ENCODE measurements around the gene PSME4.

Gene PSME4

DNA sequence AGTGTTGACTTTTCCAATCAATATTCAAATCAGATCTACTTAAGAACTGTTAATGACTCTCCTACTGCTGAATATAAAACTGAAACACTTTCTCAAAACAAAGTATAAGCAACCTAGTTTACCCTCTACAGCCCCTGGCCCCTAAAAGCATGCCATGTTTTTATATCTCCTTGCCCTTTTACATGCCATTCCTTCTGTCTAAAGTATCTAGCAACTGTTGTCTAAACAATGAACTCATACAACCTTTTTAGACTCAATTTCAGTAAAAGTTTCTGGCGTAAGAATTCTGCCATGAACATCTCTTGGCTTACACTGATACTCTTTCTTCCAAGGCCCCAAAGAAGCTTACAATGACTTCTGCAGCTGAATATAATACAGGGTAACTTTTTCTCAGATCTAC is 63.2 kb downstream of the PSME4 start:
- H3K4me3 ChIP-seq (ENCODE audit: low read depth, low read length), result no peak overlapping the region
- TF ChIP-seq CTCF (IDR thresholded peaks at IDR 0.05; ENCODE audit: low read depth, low read length), result no peak
- H3K27me3 ChIP-seq (ENCODE audit: insufficient read depth, low read depth, severe bottlenecking), result no peaks in the 10 kb centered on the region
- no peak overlapping the region for H3K27ac ChIP-seq
- DNase-seq, result no peak
- peaks cover 64% of the 10 kb centered on the region for H3K36me3 ChIP-seq
- no peaks in the 10 kb centered on the region for H3K9me3 ChIP-seq (ENCODE audit: severe bottlenecking)

GRCh38 chr2:53905396-53905795 is 65.4 kb downstream of the PSME4 start:
- DNase-seq, result no peak
- H3K9me3 ChIP-seq (ENCODE audit: severe bottlenecking), result no peaks in the 10 kb centered on the region
- H3K27ac ChIP-seq, result no peak overlapping the region
- H3K4me3 ChIP-seq (ENCODE audit: low read depth, low read length), result no peak overlapping the region
- peaks cover 85% of the 10 kb centered on the region for H3K36me3 ChIP-seq
- no peak for TF ChIP-seq CTCF (IDR thresholded peaks at IDR 0.05; ENCODE audit: low read depth, low read length)
- no peaks in the 10 kb centered on the region for H3K27me3 ChIP-seq (ENCODE audit: insufficient read depth, low read depth, severe bottlenecking)

- no peak for DNase-seq
- no peaks in the 10 kb centered on the region for H3K9me3 ChIP-seq (ENCODE audit: severe bottlenecking)
- H3K27me3 ChIP-seq (ENCODE audit: insufficient read depth, low read depth, severe bottlenecking), result no peaks in the 10 kb centered on the region
- TF ChIP-seq CTCF (IDR thresholded peaks at IDR 0.05; ENCODE audit: low read depth, low read length), result no peak
- peaks cover 93% of the 10 kb centered on the region for H3K36me3 ChIP-seq
- no peak overlapping the region for H3K4me3 ChIP-seq (ENCODE audit: low read depth, low read length)
- H3K27ac ChIP-seq, result no peak overlapping the region
Observed at GRCh38 chr2:53903011-53903410, 67.8 kb downstream of the PSME4 start.

DNA sequence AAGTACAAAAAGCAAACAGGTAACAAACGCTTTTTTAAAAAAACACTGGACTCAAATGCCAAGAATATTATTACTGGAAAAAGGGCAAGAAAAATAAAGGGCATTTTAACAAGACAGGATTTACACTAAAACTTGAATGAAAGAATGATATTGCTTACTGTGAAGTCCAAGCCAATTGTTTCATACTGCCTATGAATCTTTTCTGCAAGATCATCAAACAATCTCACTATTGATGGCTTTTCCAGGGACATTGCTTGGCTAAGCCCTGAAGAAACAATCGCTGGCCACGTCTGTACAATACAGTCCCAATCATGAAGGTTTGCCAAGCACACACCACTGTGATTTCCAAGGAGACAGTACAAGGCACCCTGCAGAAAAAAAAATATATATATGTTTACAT is 69.6 kb downstream of the PSME4 start:
- Histone ChIP-seq H3K36me3 (peaks cover 90% of the 10 kb centered on the region), H3K4me3 (ENCODE audit: low read depth, low read length) (no peak overlapping the region), H3K27me3 (ENCODE audit: insufficient read depth, low read depth, severe bottlenecking) (no peaks in the 10 kb centered on the region)

DNA sequence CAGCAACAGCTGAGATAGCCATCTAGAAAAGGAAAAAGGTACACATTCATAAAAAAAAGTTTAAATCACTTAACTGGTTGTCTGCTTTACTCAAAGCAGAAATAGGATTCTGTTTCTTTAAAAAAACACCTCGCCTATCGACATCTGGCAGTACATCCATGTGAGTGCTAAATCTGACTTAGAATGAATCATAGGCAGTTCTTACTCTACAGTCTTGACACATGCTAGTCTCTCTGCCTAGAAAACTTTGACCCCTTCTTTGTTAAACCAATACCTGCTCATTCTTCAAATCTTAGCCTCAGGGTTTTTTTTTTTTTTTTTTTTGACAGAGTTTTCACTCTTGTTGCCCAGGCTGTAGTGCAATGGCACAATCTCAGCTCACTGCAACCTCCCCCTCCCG is 73.9 kb downstream of the PSME4 start:
- no peak for TF ChIP-seq CTCF (IDR thresholded peaks at IDR 0.05; ENCODE audit: low read depth, low read length)
- no peak for DNase-seq
- Histone ChIP-seq H3K9me3 (ENCODE audit: severe bottlenecking) (no peaks in the 10 kb centered on the region), H3K36me3 (peaks cover 92% of the 10 kb centered on the region), H3K27me3 (ENCODE audit: insufficient read depth, low read depth, severe bottlenecking) (no peaks in the 10 kb centered on the region), H3K4me3 (ENCODE audit: low read depth, low read length) (no peak overlapping the region), H3K27ac (no peak overlapping the region)

More for the DNA sequence above, 69.6 kb downstream of the PSME4 start:
- Histone ChIP-seq H3K9me3 (ENCODE audit: severe bottlenecking) (no peaks in the 10 kb centered on the region), H3K27ac (no peak overlapping the region)
- TF ChIP-seq CTCF (IDR thresholded peaks at IDR 0.05; ENCODE audit: low read depth, low read length), result no peak
- DNase-seq, result no peak

Measured in WERI-Rb-1 (cell line).